Endothelial cell of hepatic sinusoid (primary cell): ENCODE results near the gene HYAL1.
"Not testable (repeated sequence)": the region's sequence is repeated elsewhere in the genome, so short reads cannot be mapped to it uniquely, and the experiment has no call there.

Experiments
- in situ Hi-C: cut with HindIII; loops from 2 replicates; pipeline ENCODE4 v1.10.0; 2017; ENCODE audit warnings: low sequenced_read_pairs

The HYAL1 gene

DNA sequence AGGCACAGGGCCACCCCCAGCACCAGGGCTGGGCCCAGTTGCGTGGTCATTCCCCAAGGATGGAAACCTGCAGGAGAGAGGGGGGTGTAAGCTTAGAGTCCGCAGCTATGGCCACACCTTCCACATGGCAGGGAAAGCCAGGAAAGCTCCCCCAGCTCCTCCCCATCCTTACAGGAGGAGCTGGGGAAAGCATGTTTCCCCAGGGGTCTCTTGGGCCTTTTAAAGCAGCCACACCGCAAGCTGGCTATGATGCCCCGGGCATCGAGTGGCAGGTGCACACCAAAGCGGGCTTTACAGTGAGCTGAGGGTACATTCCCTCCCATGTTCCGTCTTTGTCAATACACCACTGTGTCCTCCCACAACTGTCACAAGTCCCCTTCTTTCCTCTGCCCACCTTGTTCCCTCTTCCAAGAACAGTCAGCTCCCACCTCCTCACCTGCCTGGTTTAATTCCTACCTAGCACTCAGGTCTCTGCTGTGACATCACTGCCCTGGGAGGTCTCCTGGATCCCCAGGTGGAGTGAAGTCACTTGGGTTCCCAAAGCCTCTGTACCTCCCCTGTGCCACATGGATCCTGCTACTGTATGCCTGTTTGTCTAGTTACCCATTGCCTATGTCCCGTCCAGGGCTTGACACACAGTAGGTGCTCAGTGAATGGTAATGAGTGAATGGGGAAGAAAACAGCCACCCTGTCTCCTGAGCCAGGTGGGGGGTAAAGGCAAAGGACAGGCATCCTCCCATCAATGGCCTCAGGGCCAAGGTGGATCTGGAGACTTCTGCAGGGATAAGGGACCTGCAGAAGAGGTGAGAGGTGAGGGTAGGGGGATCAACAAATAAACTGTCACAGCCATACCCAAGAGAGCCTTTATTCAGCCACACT is 7.6 kb downstream of the HYAL1 start:
- in situ Hi-C loops = no loop called here

DNA sequence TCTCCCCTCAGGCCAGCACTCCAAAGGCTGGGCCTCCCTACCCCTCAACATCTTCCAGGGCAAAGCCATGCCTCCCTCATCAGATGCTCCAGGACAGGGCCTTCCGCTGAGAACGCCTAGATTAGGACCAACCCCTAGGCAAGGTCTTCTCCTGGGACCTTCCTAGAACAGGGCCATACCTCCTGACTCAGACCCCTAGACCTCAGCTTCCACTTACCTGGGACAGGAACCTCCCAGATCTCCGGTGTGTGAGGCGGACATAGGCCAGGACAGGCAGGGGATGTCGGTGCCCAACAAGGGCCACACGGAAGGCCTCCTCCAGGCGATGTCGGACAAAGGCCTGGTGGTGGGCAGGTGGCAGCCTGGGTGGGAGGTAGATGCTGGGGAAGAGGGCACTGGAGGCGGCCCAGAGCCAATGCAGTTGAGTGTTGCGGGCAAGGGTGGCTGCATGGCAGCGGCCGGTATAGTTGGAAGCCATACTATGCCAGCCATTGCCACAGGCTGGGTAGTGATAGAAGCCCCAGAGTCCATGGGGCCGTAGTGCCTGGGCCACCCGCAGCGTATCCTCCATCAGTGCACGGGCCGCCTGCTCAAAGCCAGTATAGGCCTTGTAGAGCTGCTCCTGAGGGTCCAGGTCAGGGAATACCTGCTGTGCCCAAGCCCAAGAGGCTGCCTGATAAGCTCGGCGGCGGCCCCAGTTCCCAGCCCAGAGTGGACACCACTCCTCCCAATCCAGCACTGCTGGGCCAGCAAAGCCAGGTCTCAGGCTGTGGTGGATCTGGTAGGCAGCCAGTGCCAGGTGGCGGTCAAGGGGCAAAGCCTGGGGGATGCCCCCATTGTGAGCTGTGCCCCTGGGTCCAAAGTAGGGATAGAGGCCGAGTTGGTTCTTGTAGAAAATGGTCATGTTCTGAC is 8.6 kb downstream of the HYAL1 start:
- in situ Hi-C loops = no loop called here

DNA sequence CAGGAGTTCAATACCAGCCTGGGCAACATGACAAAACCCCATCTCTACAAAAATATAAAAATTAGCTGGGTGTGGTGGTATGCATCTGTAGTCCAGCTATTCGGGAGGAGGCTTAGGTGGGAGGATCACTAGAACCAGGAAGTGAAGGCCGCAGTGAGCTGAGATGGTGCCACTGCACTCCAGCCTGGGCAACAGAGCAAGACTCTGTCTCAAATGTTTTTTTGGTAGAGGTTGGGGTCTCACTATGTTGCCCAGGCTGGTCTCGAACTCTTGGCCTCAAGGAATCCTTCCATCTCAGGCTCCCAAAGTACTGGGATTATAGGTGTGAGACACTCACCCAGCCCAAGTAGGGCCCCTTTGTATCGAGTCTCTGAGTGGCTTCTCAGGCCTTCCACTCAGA is 9.3 kb downstream of the HYAL1 start:
- in situ Hi-C loops = no loop called here

- in situ Hi-C loops = no loop called here
Observed at GRCh38 chr3:50293079-50293801, 10.1 kb downstream of the HYAL1 start.

DNA sequence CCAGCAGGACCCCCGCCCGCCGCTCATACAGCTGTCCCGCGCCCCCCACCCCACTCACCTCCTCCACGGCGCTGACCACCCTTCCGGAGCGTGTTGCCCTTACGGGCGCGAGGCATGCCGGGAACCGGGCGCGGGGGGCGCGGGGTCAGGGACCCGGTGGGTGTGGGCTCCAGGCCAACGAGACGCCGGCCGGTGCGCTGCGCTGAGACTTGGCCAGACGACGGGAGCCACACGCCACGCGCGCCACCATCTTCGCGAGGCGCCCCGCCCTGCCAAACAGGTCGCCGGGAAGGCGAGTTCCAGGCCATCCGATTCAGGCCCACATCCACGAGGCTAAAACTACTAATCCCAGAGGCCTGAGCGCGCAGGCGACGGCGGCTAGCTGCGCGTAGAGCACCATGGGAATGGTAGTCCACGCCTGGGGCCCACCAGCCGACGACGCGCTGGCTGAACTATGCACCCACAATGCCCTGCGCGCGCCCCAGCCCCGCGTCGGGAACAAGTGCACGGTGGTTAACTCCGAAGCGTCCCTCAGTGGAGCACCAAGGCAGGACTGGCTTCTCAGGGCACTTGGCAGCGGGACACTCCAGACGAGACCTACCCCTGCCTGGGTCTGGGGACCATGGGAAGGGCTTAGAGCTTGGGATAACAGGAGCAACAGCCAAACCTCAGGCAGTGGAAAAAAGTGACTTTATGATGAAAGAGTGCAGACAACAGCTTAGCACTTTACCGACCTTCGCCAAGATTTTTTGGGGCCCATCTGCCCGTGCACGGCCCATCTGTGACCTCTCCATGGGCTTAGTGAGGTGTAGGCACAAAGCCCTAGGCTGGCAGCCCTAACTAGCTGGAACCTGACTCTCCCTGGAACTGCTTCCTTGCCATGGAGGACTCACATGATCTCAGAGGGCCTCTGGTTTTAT is 11.0 kb downstream of the HYAL1 start, which contains the start of gene IFRD2:
Gene IFRD2 (minus strand): TSS at position 271 of the 920 bp plus-strand sequence. CDS start 155 bp downstream, at position 116.
- in situ Hi-C loops = no loop called here

GRCh38 chr3:50290161-50290641 is 13.2 kb downstream of the HYAL1 start:
- in situ Hi-C loops = no loop called here

DNA sequence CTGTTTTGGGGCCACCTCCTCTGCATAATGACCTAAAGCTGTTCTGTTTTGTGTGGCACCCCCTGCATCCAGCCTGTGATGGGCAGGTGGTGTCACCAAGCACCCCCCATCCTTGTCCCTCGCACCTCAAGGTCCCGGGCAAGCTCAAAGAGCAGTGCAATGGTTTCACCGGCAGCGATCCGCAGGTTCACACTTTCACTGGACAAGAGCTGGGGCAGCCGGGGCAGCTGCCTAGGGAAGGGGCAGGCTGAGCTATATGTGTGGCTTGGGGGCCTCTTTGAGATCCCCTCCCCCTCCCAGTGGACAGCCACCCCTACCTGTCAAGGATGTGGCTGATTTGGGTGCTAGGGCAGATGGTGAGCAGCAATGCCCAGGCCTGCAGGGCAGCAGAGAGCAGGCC is 14.2 kb downstream of the HYAL1 start:
- in situ Hi-C loops = no loop called here

DNA sequence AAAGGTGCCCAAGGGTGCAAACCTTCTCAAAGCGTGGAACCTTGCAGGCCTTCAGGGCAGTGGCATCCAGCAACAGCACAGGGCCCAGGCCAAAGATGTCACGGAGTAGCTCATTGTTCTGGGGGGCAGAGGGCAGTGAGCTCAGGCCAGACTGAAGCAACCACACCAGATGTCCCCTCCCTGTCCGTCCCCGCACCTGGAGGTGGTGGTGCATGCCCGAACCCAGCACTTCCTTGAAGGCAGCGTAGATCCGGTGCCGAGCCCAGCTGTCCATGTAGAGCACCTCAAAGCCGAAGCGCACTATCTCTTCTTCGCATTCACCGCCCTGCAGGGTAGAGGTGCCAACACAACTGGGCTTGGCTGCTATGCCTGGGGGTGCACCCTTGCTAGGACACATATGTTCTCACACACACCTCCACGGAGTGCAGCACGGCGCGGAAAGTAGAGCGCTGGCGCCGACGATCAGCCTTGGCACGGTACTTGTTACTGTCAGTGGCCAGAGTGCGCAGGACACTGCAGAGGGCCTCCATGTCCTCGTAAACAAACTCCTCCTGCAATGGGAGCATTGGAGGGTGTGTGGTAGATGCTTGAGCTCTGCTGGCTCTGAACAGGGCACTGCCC is 14.9 kb downstream of the HYAL1 start:
- in situ Hi-C loops = no loop called here

DNA sequence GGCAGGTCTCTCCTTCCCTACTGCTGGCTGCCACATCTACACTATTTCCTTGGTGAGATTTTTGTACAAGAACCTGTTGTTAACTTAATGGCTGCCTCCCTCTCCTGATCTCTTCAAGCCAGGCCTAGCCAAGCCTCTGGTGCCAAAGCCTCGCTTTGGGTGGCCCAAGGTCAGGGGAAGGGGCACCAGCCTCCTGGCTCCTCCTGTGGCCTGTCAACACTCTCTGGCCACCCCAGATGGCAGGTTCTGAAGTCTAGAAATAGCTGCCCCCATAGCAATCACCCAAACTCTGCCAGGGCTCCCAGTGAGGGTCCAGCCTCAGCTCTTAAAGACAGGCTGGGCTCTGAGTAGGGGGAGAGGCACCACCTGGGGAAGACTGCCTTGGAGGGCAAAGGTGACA is 16.1 kb downstream of the HYAL1 start:
- in situ Hi-C loops = no loop called here

GRCh38 chr3:50286322-50287227 is 16.8 kb downstream of the HYAL1 start:
- in situ Hi-C loops = no loop called here

DNA sequence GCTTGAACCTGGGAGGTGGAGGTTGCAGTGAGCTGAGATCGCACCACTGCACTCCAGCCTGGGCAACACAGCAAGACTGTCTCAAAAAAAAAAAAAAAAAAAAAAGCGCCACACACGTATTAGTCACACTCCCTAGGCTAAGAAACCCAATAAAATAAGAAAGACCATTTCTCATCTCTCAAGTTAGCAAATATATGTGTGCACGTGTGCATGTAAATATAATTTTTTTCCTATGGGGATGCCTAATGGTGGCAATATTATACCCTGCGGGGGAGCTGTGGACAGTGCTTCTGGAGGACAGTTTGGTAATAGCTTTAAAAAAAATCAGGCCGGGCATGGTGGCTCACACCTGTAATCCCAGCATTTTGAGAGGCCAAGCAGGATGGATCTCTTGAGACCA is 19.3 kb downstream of the HYAL1 start:
- in situ Hi-C loops = not testable (repeated sequence)

DNA sequence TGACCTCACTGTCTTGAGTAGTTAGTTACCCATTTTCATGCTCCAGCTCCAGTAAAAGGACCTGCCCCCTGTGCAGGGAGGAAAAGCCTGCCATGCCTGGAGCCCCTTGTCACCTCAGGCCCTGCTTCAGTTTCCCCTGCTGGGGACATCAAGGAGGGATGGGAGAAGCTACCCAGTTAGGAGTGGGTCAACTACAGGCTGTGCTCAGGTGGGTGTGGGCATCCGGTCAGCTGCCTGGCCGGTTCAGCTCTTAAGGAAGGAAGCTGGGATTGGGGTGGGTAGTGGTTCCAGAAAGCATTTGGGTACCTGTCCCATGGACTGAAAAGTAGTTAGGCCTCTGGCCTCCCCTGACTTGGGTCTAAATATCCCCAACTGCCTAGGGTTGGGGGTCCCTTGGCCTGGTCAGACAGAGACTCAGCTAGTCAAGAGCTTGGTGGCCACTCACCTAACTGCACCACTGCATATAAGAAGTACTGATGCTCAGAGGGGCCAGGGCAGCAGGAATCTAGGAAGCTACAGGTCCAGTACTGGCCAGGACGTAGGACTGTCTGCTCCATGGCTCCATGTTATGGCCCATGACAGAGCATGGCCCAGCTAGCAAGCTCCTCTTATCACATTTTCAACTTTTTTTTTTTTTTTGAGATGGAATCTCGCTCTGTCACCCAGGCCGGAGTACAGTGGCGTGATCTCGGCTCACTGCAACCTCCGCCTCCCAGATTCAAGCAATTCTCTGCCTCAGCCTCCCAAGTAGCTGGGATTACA is 23.9 kb downstream of the HYAL1 start:
- in situ Hi-C loops = loop anchor here (5.0 kb wide), 2 partner anchors 48 to 97 kb away; partner anchors contain the start of gene TUSC2

- in situ Hi-C loops = loop anchor here (5.0 kb wide), 2 partner anchors 48 to 97 kb away; partner anchors contain the start of gene TUSC2
Observed at GRCh38 chr3:50278880-50279224, 24.5 kb downstream of the HYAL1 start, which contains the start of gene LSMEM2. TSS of gene LSMEM2 (plus strand) at chr3:50279087. CDS start at chr3:50279114, 27 bp downstream.

- in situ Hi-C loops = loop anchor here (5.0 kb wide), 2 partner anchors 49 to 96 kb away; partner anchors contain the start of gene TUSC2
Observed at GRCh38 chr3:50278123-50278879, 25.1 kb downstream of the HYAL1 start.

GRCh38 chr3:50276762-50277101 is 26.6 kb downstream of the HYAL1 start:
- in situ Hi-C loops = loop anchor here (5.0 kb wide), 2 partner anchors 51 to 94 kb away; partner anchors contain the start of gene TUSC2

DNA sequence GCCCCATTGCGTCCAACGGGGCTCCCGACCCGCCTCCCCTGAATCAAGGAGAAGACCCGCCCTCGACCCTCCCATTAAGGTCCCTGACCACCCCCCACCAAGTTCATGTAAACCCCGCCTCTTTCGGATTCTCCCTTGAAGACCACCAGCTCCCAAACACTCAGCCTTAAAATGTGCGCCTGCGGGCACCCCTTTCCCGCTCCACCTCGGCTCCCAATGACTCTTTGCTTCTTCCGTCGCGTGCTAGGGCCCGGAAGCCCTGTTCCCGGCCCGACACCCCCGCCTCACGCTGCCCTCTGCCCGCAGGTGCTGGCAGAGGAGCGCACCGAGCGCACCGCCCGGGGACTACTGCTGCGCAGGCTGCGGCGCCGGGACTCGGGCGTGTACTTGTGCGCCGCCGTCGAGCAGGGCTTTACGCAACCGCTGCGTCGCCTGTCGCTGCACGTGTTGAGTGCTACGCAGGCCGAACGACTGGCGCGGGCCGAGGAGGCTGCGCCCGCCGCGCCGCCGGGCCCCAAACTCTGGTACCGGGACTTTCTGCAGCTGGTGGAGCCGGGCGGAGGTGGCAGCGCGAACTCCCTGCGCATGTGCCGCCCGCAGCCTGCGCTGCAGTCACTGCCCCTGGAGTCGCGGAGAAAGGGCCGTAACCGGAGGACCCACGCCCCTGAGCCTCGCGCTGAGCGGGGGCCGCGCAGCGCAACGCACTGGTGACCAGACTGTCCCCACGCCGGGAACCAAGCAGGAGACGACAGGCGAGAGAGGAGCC is 27.2 kb downstream of the HYAL1 start:
- in situ Hi-C loops = loop anchor here (5.0 kb wide), 2 partner anchors 51 to 94 kb away; partner anchors contain the start of gene TUSC2
